GM23248 (cell line): Measurements from ENCODE around the gene SYMPK.

Source experiments
- EZH2 ChIP-seq: fragments of 200-600 bp; sonication (generic); IDR thresholded peaks from 2 replicates; pipeline ENCODE4 v1.6.1; 2018; ENCODE audit warnings: antibody characterized with exemption, mild to moderate bottlenecking; ENCODE audit not compliant: insufficient read depth, poor library complexity, severe bottlenecking
- EZH2phosphoT487 ChIP-seq: fragments of 200-600 bp; sonication (generic); IDR thresholded peaks from 2 replicates; pipeline ENCODE4 v1.6.1; 2018; ENCODE audit warnings: antibody characterized with exemption, moderate library complexity, mild to moderate bottlenecking, low read depth; ENCODE audit not compliant: insufficient read depth

GRCh38 chr19:45809643-45810159, 53.2 kb downstream of the SYMPK start:
- TF ChIP-seq EZH2 (no peak), EZH2phosphoT487 (no peak)
